Activated CD8-positive, alpha-beta T cell treated with anti-CD3 and anti-CD28 coated beads, Interleukin-2, amount 10 ng/mL, durations not matched to agents 7 days and 5 days (primary cell): ENCODE measurements around the gene TCHHL1. TPM values are rescaled to one million over a fixed set of nuclear protein-coding genes. Genes with fewer than 3 reads are reported as not detected.
A peak's percentile ranks its signal among the peaks of the same experiment; 100 is the strongest.

Experiments used
- ATAC-seq: fragments of 150-1000 bp; cut with Tn5 transposase; one replicate; pipeline ENCODE4 v1.10.0; 2021; ENCODE audit warnings: moderate library complexity
- CTCF ChIA-PET: fragments of 350-600 bp; sonication (Branson Sonifier 250); formaldehyde crosslinking; loops from one replicate; lab custom pipeline; 2021; ENCODE audit warnings: antibody characterized with exemption; lab: Charles Lee
- POLR2A ChIA-PET: fragments of 350-600 bp; sonication (Branson Sonifier 250); formaldehyde crosslinking; loops from one replicate; lab custom pipeline; 2021; ENCODE audit warnings: antibody characterized with exemption; lab: Charles Lee
- DNase-seq: peaks from one replicate; pipeline ENCODE4 v3.0.0-alpha.2; 2020
- H3K27ac Mint-ChIP-seq: one replicate; pipeline ENCODE4 v1.8.0; 2021; ENCODE audit warnings: mild to moderate bottlenecking, mixed read lengths
- H3K27me3 Mint-ChIP-seq: one replicate; pipeline ENCODE4 v1.8.0; 2021; ENCODE audit warnings: low read depth, mixed read lengths
- H3K36me3 Mint-ChIP-seq: one replicate; pipeline ENCODE4 v1.8.0; 2021; ENCODE audit warnings: low read depth, mixed read lengths
- H3K4me1 Mint-ChIP-seq: one replicate; pipeline ENCODE4 v1.8.0; 2021; ENCODE audit warnings: low read depth, mixed read lengths
- H3K4me3 Mint-ChIP-seq: one replicate; pipeline ENCODE4 v1.8.0; 2021; ENCODE audit warnings: mild to moderate bottlenecking, mixed read lengths
- H3K9me3 Mint-ChIP-seq: one replicate; pipeline ENCODE4 v1.8.0; 2022; ENCODE audit warnings: mixed read lengths; ENCODE audit not compliant: insufficient read depth
- total RNA-seq, 2 experiments: library from RNA; stranded (reverse); gene quantifications; one replicate each; pipeline ENCODE4 v1.2.3, GENCODE V29; 2021

The TCHHL1 gene
- total RNA-seq = not detected

DNA sequence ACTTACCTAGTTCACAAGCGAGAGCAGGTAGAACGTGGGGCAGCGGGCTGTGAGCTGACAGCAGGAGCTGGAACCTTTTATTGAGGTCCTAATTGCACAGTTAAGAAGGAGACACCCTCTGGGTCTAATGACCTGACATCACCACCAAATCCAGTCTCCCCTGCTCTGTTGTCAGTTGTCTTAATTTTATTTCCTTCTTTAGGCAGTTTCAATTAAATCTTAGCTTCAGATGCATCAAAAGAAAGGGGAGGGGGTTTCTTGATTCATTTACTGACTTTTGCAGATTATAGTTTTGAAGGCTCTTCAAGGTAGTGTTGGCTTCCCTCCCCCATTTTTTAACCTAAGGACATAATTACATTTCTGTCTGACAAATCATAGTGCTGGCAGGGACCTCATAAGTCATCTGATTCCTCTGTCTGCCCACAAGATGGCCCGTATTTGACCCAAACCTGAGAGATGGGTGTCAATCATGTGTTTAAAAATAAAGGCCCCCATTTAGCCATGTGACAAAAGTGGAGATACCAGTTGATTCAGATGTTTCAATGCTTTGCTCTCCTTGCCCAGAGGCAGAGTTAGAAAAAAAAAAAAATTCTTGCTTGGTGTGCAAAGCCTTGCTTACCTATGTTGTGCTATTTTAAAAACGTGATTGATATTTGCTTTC, at the start of gene TCHHL1:
TSS of gene TCHHL1 (minus strand) at position 51 of the 661 bp plus-strand sequence. CDS start 921 bp downstream, outside the sequence.
- Mint-ChIP-seq H3K4me3 (no peak within 1 kb of the TSS), H3K27ac (no peak within 1 kb of the TSS), H3K4me1 (no peaks in the 10 kb centered on the region), H3K27me3 (peaks cover 32% of the 10 kb centered on the region), H3K36me3 (no peaks in the 10 kb centered on the region), H3K9me3 (peaks cover 5% of the 10 kb centered on the region)
- ChIA-PET CTCF (no interaction called here), POLR2A (interaction anchor here (0.6 kb wide), 1 partner anchor 29 kb away, joined by 8 read pairs; no protein-coding TSS in a partner anchor)
- DNase-seq (no peak), ATAC-seq (no peak)

DNA sequence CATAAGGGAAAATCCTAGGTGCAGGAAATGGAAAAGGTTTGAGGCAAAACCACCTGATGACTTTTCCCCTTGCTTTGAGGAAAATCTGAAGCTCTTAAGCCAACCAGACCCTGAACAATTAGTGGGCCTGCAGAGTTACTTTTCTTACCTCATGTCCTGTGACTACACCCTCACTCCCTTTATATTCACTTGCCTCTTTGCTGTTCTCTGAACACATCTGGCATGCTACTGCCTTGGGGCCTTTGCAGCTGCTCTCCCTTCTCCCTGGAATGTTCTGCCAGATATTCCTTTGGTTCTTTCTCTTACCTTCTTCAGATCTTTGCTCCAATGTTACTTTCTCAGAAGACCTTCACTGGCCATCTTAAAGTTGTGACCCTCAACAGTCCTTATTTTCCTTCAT, 48.4 kb upstream of the TCHHL1 start:
- no peaks in the 10 kb centered on the region for H3K4me1 Mint-ChIP-seq
- CTCF ChIA-PET = interaction anchor here (1.2 kb wide), 1 partner anchor 210 kb away, joined by 3 read pairs; no protein-coding TSS in a partner anchor
- no peak overlapping the region for H3K27ac Mint-ChIP-seq
- H3K27me3 Mint-ChIP-seq = peaks cover 38% of the 10 kb centered on the region
- no peaks in the 10 kb centered on the region for H3K9me3 Mint-ChIP-seq
- no peak overlapping the region for H3K4me3 Mint-ChIP-seq
- no peak for ATAC-seq
- H3K36me3 Mint-ChIP-seq = no peaks in the 10 kb centered on the region
- no peak for DNase-seq
- POLR2A ChIA-PET = no interaction called here

DNA sequence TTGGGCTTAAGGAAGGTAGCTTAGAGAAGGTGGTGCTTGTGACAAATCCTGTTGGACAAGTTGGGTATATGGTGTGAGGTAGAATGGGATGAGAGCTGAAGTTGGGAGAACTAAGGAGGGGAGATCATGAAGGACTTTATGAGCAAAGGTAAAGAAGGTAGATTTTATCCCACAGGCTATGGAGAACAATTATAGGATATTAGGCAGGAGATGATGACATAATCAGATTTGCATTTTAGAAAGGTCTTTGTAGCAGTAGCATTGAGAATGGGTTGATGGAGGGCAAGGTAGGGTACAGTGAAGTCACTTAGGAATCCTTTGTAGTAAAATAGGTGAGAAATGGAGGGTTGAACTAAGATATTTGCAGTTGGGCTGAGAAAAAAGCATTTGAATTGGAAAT, 41.3 kb upstream of the TCHHL1 start:
- no peak for DNase-seq
- H3K36me3 Mint-ChIP-seq = no peaks in the 10 kb centered on the region
- POLR2A ChIA-PET = no interaction called here
- H3K27ac Mint-ChIP-seq = no peak overlapping the region
- CTCF ChIA-PET = no interaction called here
- H3K4me1 Mint-ChIP-seq = peaks cover 5% of the 10 kb centered on the region
- H3K4me3 Mint-ChIP-seq = no peak overlapping the region
- H3K9me3 Mint-ChIP-seq = no peaks in the 10 kb centered on the region
- no peak for ATAC-seq
- H3K27me3 Mint-ChIP-seq = peaks cover 47% of the 10 kb centered on the region

DNA sequence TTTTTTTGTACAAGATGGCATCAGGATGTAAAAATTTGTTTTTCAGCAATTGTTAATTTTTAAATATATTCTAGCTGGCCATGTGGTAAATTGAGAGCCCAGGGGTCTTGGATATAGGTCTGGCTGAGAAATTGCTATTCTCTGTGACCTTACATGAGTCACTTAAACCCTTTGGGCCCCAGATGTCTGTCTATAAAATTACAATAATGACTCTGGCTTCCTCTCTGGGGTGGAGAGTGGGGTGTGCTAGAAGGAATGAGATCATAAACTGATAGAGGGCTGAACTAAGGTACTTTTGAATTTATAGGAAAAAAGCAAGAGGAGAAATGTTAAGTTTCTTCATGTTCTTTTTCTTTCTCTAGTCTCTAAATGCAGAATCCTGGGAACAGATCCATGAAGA, 38.8 kb upstream of the TCHHL1 start:
- ChIA-PET POLR2A (no interaction called here), CTCF (no interaction called here)
- ATAC-seq (no peak), DNase-seq (no peak)
- Mint-ChIP-seq H3K27ac (no peak overlapping the region), H3K4me1 (peaks cover 5% of the 10 kb centered on the region), H3K36me3 (no peaks in the 10 kb centered on the region), H3K27me3 (peaks cover 44% of the 10 kb centered on the region), H3K9me3 (no peaks in the 10 kb centered on the region), H3K4me3 (no peak overlapping the region)

DNA sequence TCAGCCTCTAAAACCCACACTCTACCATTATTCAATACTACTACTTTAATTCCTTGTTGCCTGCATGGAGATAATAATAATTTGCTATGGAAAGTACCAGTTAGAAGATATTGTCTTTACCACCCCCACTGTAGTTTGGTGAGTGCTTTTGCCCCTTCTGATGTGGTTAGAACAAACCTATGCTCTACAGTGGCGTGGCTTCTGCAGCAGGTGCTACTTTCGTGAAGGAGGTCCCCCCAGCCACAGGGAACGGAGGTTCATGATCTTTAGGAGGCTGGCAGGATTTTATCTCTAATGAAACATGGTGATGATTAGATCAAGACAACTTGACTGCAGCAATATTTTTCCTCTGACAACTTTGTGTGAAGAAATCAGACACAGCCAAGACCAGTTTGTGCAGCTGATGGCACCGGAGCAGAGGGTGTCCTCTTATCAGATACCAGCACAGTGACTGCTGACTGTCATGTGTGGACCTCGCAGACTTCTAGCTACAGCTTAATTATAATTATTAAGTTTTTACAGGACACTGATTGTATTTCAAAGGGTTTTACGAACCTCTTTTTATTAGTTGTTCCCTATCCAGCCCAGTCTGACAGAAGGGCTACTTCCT, 37.1 kb upstream of the TCHHL1 start:
- ATAC-seq = no peak
- H3K4me1 Mint-ChIP-seq = peaks cover 5% of the 10 kb centered on the region
- DNase-seq = no peak
- H3K4me3 Mint-ChIP-seq = no peak overlapping the region
- no peaks in the 10 kb centered on the region for H3K36me3 Mint-ChIP-seq
- POLR2A ChIA-PET = no interaction called here
- H3K9me3 Mint-ChIP-seq = no peaks in the 10 kb centered on the region
- peaks cover 46% of the 10 kb centered on the region for H3K27me3 Mint-ChIP-seq
- CTCF ChIA-PET = interaction anchor here (1.0 kb wide), 1 partner anchor 333 kb away, joined by 3 read pairs; no protein-coding TSS in a partner anchor
- no peak overlapping the region for H3K27ac Mint-ChIP-seq

DNA sequence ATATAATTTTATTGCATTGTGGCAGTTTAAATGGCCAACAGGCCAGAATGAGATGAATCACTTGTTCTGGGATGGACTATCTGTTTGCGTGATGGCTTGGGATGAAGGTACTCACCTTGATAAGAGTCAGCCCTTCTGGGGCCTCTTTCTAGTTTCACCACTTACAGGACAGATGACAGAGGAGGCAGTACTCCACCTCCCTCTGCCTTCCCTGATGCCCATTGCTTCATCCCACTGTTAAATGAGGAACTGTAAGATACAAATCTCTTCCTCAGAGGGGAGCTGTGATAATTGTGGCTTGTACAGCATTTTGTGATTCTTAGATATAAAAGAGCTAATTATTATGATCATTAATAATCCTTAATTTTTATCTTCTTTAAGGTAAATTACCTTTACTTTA, 30.1 kb upstream of the TCHHL1 start:
- ATAC-seq (no peak), DNase-seq (no peak)
- ChIA-PET CTCF (no interaction called here), POLR2A (no interaction called here)
- Mint-ChIP-seq H3K4me3 (no peak overlapping the region), H3K27ac (no peak overlapping the region), H3K4me1 (no peaks in the 10 kb centered on the region), H3K36me3 (no peaks in the 10 kb centered on the region), H3K9me3 (no peaks in the 10 kb centered on the region), H3K27me3 (peaks cover 59% of the 10 kb centered on the region)

DNA sequence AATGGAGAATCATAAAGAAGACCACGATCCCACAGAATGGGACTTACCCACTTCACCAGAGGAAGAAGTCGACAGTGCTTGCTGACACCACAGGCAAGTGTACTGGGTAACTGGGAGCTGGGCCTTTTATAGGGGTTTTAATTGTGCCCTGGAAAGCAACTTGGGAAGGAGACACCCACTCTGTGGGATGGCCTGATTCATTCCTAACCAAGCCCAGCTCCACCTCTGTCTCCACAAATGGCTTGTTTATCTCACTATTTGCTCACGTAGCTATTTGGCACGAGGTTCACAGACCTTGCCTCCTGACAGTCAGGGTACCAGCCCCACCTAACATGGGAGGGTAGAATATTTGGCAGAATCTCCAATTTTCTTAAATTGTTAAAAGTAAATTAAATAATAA, 26.5 kb upstream of the TCHHL1 start, which contains the start of gene TCHH:
TSS of gene TCHH (minus strand) at position 101 of the 400 bp plus-strand sequence. CDS start 1,364 bp downstream, outside the sequence.
- no peak for ATAC-seq
- Mint-ChIP-seq H3K4me3 (no peak within 1 kb of the TSS), H3K27ac (no peak within 1 kb of the TSS), H3K9me3 (no peaks in the 10 kb centered on the region), H3K27me3 (peaks cover 47% of the 10 kb centered on the region), H3K4me1 (no peaks in the 10 kb centered on the region), H3K36me3 (no peaks in the 10 kb centered on the region)
- POLR2A ChIA-PET = interaction anchor here (0.6 kb wide), 1 partner anchor 30 kb away, joined by 3 read pairs; no protein-coding TSS in a partner anchor
- CTCF ChIA-PET = interaction anchor here (1.1 kb wide), 1 partner anchor 62 kb away, joined by 3 read pairs; no protein-coding TSS in a partner anchor
- no peak for DNase-seq

DNA sequence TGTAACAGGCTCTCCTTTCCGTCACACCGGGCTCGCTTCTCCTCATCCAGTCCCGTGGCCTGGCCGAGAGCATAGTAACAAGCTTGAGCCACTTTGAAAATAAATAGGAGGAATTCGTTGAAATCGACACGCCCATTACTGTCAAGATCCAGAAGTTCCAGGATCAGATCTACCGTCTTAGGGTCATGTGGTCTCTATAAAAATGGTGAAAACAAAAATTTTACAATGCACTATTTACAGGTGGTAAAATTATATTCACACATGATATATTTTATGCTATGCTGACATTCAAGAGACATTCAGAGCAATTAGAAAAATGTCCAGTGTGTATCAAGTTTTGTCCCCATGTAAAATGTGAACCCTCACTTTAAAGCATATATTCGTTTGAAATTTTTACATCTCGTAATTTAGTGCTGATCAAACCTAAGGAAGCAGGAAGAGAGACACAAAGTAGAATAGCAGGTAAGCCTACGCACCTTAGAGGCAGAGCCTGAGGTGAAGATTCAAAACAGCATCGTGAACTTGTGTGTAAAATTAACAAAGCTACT, 24.1 kb upstream of the TCHHL1 start:
- no peak overlapping the region for H3K27ac Mint-ChIP-seq
- H3K27me3 Mint-ChIP-seq = peaks cover 31% of the 10 kb centered on the region
- ATAC-seq = no peak
- DNase-seq = no peak
- H3K9me3 Mint-ChIP-seq = no peaks in the 10 kb centered on the region
- H3K4me3 Mint-ChIP-seq = no peak overlapping the region
- CTCF ChIA-PET = interaction anchor here (0.9 to 2.1 kb wide), 5 partner anchors 27 to 345 kb away, joined by 3 to 8 read pairs (median 6); no protein-coding TSS in a partner anchor
- H3K36me3 Mint-ChIP-seq = no peaks in the 10 kb centered on the region
- H3K4me1 Mint-ChIP-seq = peaks cover 4% of the 10 kb centered on the region
- POLR2A ChIA-PET = no interaction called here

DNA sequence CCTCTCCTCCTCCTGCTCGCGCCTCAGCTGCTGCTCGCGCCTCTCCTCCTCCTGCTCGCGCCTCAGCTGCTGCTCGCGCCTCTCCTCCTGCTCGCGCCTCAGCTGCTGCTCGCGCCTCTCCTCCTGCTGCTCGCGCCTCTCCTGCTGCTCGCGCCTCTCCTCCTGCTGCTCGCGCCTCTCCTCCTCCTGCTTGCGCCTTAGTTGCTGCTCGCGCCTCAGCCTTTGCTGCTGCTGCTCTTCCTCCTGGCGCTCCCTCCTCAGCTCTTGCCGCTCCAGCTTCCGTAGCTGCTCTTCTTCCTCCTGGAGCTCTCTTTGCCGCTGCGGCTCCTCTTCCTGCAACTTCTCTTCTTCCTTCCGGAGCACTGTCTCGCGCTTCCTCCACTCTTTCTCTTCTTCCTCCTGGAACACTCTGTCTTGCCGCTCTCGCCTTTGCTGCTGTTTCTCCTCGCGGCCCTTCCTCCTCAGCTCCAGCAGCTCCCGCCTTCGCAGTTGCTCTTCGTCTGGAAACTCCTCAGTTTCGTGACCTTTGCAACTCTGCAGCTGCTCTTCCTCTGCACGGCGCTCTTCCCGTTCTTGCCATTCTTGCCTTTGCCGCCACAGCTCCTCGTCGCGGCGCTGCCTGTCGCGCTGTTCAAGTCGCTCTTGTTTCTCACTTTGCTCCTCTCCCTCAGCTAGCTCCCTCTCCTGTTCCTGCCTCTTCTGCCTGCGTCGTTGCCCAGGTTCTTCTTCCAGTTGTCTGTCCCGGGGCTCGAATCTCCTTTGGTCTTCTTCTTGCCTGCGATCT, 23.4 kb upstream of the TCHHL1 start:
- ATAC-seq (no peak), DNase-seq (no peak)
- Mint-ChIP-seq H3K9me3 (no peaks in the 10 kb centered on the region), H3K27me3 (peaks cover 28% of the 10 kb centered on the region), H3K4me3 (no peak overlapping the region), H3K4me1 (peaks cover 5% of the 10 kb centered on the region), H3K27ac (no peak overlapping the region), H3K36me3 (no peaks in the 10 kb centered on the region)
- ChIA-PET POLR2A (no interaction called here), CTCF (interaction anchor here (0.9 to 2.1 kb wide), 8 partner anchors 25 to 346 kb away, joined by 3 to 8 read pairs (median 4); no protein-coding TSS in a partner anchor)

DNA sequence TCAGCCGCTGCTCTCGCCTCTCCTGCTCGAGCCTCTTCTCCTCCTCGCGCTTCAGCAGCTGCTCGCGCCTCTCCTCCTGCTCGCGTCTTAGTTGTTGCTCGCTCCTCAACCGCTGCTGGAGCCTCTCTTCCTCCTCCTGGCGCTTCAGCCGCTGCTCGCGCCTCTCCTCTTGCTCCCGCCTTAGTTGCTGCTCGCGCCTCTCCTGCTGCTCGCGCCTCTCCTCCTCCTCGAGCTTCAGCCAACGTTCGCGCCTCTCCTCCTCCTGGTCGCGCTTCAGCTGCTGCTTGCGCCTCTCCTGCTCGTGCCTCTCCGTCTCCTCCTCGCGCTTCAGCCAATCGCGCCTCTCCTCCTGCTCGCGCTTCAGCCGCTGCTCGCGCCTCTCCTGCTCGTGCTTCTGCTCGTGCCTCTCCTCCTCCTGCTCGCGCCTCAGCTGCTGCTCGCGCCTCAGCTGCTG, 22.7 kb upstream of the TCHHL1 start:
- Mint-ChIP-seq H3K27ac (no peak overlapping the region), H3K36me3 (no peaks in the 10 kb centered on the region), H3K9me3 (no peaks in the 10 kb centered on the region), H3K4me3 (no peak overlapping the region), H3K4me1 (peaks cover 5% of the 10 kb centered on the region), H3K27me3 (peaks cover 21% of the 10 kb centered on the region)
- DNase-seq = peak; percentile 48
- POLR2A ChIA-PET = no interaction called here
- CTCF ChIA-PET = interaction anchor here (1.1 to 2.3 kb wide), 14 partner anchors 24 to 347 kb away, joined by 3 to 11 read pairs (median 4); no protein-coding TSS in a partner anchor
- peak; percentile 41 for ATAC-seq

DNA sequence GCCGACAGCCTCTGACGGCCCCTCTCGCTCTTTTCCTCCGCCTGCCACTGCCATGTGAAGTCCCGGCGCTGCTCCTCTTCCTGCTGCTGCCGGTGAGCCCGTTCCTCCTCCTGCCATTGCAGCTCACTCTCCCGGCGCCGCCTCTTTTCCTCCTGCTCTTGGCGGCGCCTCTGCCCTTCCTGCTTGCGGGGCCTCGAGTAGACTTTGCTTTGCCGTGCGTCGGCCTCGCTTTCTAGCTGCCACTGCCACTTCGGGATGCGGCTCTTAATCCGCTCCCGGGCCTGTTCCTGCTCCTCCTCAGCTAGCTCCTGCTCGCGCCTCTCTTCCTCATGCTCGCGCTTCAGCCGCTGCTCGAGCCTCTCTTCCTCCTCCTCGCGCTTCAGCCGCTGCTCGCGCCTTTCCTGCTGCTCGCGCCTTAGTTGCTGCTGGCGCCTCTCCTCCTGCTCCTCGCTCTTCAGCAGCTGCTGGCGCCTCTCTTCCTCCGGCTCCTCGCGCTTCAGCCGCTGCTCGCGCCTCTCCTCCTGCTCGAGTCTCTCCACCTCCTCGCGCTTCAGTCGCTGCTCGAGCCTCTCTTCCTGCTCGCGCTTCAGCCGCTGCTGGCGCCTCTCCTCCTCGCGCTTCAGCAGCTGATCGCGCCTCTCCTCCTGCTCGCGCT, 22.1 kb upstream of the TCHHL1 start:
- peak; percentile 44 for DNase-seq
- H3K27me3 Mint-ChIP-seq = peaks cover 20% of the 10 kb centered on the region
- H3K36me3 Mint-ChIP-seq = no peaks in the 10 kb centered on the region
- CTCF ChIA-PET = interaction anchor here (1.0 to 2.3 kb wide), 17 partner anchors 22 to 348 kb away, joined by 3 to 12 read pairs (median 4); no protein-coding TSS in a partner anchor
- H3K4me3 Mint-ChIP-seq = no peak overlapping the region
- peaks cover 5% of the 10 kb centered on the region for H3K4me1 Mint-ChIP-seq
- no peak overlapping the region for H3K27ac Mint-ChIP-seq
- peak; percentile 70 for ATAC-seq
- POLR2A ChIA-PET = interaction anchor here (0.6 kb wide), 1 partner anchor 624 kb away, joined by 3 read pairs; no protein-coding TSS in a partner anchor
- no peaks in the 10 kb centered on the region for H3K9me3 Mint-ChIP-seq
